Endothelial cell of umbilical vein (primary cell): ENCODE results near the gene PLXNC1. TPM values are rescaled to one million over a fixed set of nuclear protein-coding genes. Genes with fewer than 3 reads are reported as not detected.

ENCODE experiments used
- BruUV-seq: library from RNA; stranded (reverse); fragments of 400-500 nt; replicated peaks from 2 replicates; lab custom pipeline; 2021; lab: Mats Ljungman, UMichigan
- CTCF ChIA-PET: fragments of 300-600, 350-600 bp; sonication (Branson Sonifier 250); formaldehyde crosslinking; loops from one replicate; lab custom pipeline; 2021; ENCODE audit warnings: antibody characterized with exemption, inconsistent platforms; lab: Charles Lee
- POLR2A ChIA-PET: fragments of 300-600, 350-600 bp; sonication (Branson Sonifier 250); formaldehyde crosslinking; loops from one replicate; lab custom pipeline; 2021; ENCODE audit warnings: antibody characterized with exemption, inconsistent platforms; lab: Charles Lee
- DNase-seq: peaks from one replicate; pipeline ENCODE4 v3.0.0-alpha.2; 2011; ENCODE audit warnings: low read depth, low spot score
- FAIRE-seq: peaks from 2 replicates; lab custom pipeline; 2011; peaks lifted over from hg19 to GRCh38; lab: Jason Lieb, UNC
- H2AFZ ChIP-seq: 2 replicates; pipeline ENCODE4 v1.6.0; 2012; ENCODE audit warnings: low read depth, low read length, control low read depth, inconsistent platforms
- H3K27ac ChIP-seq: 2 replicates; pipeline ENCODE4 v1.5.1; 2011; ENCODE audit warnings: low read depth, mild to moderate bottlenecking, control low read depth, low read length, moderate library complexity; ENCODE audit not compliant: insufficient read depth
- H3K27me3 ChIP-seq, 2 experiments: 2 replicates each; pipeline versions ENCODE4 v1.6.0 to v1.6.1; 2011; ENCODE audit warnings: low read length in 2 of 2, mixed read lengths in 1 of 2; ENCODE audit not compliant: control insufficient read depth in 2 of 2, insufficient read depth in 2 of 2
- H3K36me3 ChIP-seq, 2 experiments: 2 replicates in 1 of 2; 3 replicates in 1 of 2; pipeline ENCODE4 v1.5.1; 2011; ENCODE audit warnings: low read length in 2 of 2, mild to moderate bottlenecking in 1 of 2, moderate library complexity in 1 of 2; ENCODE audit not compliant: control insufficient read depth in 2 of 2, insufficient read depth in 2 of 2; ENCODE audit errors: extremely low read depth in 1 of 2
- H3K4me1 ChIP-seq: 3 replicates; pipeline ENCODE4 v1.5.1; 2011; ENCODE audit warnings: mild to moderate bottlenecking, low read length; ENCODE audit not compliant: control insufficient read depth, insufficient read depth; ENCODE audit errors: extremely low read depth
- H3K4me2 ChIP-seq: 2 replicates; pipeline ENCODE4 v1.6.1; 2011; ENCODE audit warnings: low read length, control low read depth, mixed read lengths; ENCODE audit not compliant: insufficient read depth
- H3K4me3 ChIP-seq, 3 experiments: fragments of 200-600 bp in 1 of 3; sonication (generic), shearing (Covaris generic) in 1 of 3; replicated peaks in 1 of 3; 2 replicates each; pipeline ENCODE4 v1.5.1; 2011 to 2016; ENCODE audit warnings: control low read depth in 3 of 3, low read length in 3 of 3, mild to moderate bottlenecking in 2 of 3, inconsistent platforms in 1 of 3, low read depth in 1 of 3, moderate library complexity in 1 of 3; ENCODE audit not compliant: insufficient read depth in 1 of 3
- H3K79me2 ChIP-seq: 2 replicates; pipeline ENCODE4 v1.6.0; 2012; ENCODE audit warnings: low read length, inconsistent platforms; ENCODE audit not compliant: control insufficient read depth, insufficient read depth
- H3K9ac ChIP-seq: replicated peaks from 2 replicates; pipeline ENCODE3; 2011; ENCODE audit warnings: low read length, control low read depth; ENCODE audit not compliant: insufficient read depth; ENCODE audit errors: extremely low read depth
- H3K9me1 ChIP-seq: replicated peaks from 3 replicates; pipeline ENCODE4 v1.6.0; 2011; ENCODE audit warnings: mild to moderate bottlenecking, low read length; ENCODE audit not compliant: control insufficient read depth, insufficient read depth; ENCODE audit errors: extremely low read depth
- H3K9me3 ChIP-seq: replicated peaks from 2 replicates; pipeline ENCODE4 v1.5.1; 2012; ENCODE audit warnings: low read length, inconsistent platforms; ENCODE audit not compliant: control insufficient read depth, insufficient read depth
- H4K20me1 ChIP-seq: replicated peaks from 2 replicates; pipeline ENCODE3; 2011; ENCODE audit warnings: mild to moderate bottlenecking, low read length; ENCODE audit not compliant: control insufficient read depth, insufficient read depth; ENCODE audit errors: extremely low read depth
- POLR2AphosphoS5 ChIP-seq: IDR thresholded peaks from 2 replicates; pipeline ENCODE4 v1.6.1; 2012; ENCODE audit warnings: low read depth, mild to moderate bottlenecking, control low read depth, low read length, moderate library complexity; ENCODE audit not compliant: insufficient read depth
- dilution Hi-C: fragments of 300-500 bp; cut with MboI; formaldehyde crosslinking; loops from one replicate; pipeline ENCODE4 v1.15.0; 2019; ENCODE audit warnings: low sequenced_read_pairs; ENCODE audit not compliant: extremely low pct_ligation_motif_present
- intact Hi-C: fragments of 100-400 bp; cut with micrococcal nuclease; formaldehyde crosslinking; loops from one replicate; pipeline ENCODE4 v1.10.0; 2022
- polyA plus RNA-seq, 4 experiments: library from polyadenylated mRNA; depleted of rRNA in 3 of 4; stranded (reverse) in 3 of 4; unstranded in 1 of 4; fragments of >200 nt; gene quantifications; 2 replicates each; pipeline versions ENCODE4 v1.2.1 to v1.2.3, GENCODE V29; 2011 to 2012; ENCODE audit warnings: missing spikeins in 1 of 4
- total RNA-seq: library from RNA; stranded (reverse); gene quantifications from 2 replicates; pipeline ENCODE4 v1.2.3, GENCODE V29; 2021

Gene PLXNC1
- total and polyA plus RNA-seq, 2 donors (not counting 3 experiments of a cell fraction or from before 2014, with no cell fraction given): 0.04 TPM; not detected in 1

GRCh38 chr12:94353130-94353529 lies 204.8 kb downstream of the PLXNC1 start:
- no peak overlapping the region for H3K9ac ChIP-seq
- no peak overlapping the region for H2AFZ ChIP-seq
- POLR2A ChIA-PET: no interaction called here
- dilution Hi-C loops (no loop called here), intact Hi-C loops (no loop called here)
- no peaks in the 10 kb centered on the region for H3K79me2 ChIP-seq
- no peak overlapping the region for H3K27ac ChIP-seq
- H3K4me1 ChIP-seq: no peaks in the 10 kb centered on the region
- no peak overlapping the region for H3K4me3 ChIP-seq
- no peak for TF ChIP-seq POLR2AphosphoS5
- DNase-seq (no peak), FAIRE-seq (no peak)
- no peaks in the 10 kb centered on the region for H3K36me3 ChIP-seq
- H3K9me3 ChIP-seq: peaks cover 3% of the 10 kb centered on the region
- no TSS peak for BruUV-seq
- no peaks in the 10 kb centered on the region for H3K9me1 ChIP-seq
- H3K4me2 ChIP-seq: no peak overlapping the region
- CTCF ChIA-PET: no interaction called here
- H4K20me1 ChIP-seq: no peaks in the 10 kb centered on the region
- H3K27me3 ChIP-seq: no peaks in the 10 kb centered on the region
